Activated T-helper 1 cell treated with anti-CD3 and anti-CD28 coated beads, Interleukin-2, amount 50 U/mL, for 16 hours (primary cell): Measurements from ENCODE around the gene RAB40C.
"Not testable (repeated sequence)": the region's sequence is repeated elsewhere in the genome, so short reads cannot be mapped to it uniquely, and the experiment has no call there.

ENCODE experiments used
- DNase-seq, 2 donors: peaks; one replicate each; pipeline ENCODE4 v3.0.0-alpha.2; 2020; ENCODE audit warnings: low read depth in 1 of 2, low spot score in 1 of 2

Gene RAB40C

DNA sequence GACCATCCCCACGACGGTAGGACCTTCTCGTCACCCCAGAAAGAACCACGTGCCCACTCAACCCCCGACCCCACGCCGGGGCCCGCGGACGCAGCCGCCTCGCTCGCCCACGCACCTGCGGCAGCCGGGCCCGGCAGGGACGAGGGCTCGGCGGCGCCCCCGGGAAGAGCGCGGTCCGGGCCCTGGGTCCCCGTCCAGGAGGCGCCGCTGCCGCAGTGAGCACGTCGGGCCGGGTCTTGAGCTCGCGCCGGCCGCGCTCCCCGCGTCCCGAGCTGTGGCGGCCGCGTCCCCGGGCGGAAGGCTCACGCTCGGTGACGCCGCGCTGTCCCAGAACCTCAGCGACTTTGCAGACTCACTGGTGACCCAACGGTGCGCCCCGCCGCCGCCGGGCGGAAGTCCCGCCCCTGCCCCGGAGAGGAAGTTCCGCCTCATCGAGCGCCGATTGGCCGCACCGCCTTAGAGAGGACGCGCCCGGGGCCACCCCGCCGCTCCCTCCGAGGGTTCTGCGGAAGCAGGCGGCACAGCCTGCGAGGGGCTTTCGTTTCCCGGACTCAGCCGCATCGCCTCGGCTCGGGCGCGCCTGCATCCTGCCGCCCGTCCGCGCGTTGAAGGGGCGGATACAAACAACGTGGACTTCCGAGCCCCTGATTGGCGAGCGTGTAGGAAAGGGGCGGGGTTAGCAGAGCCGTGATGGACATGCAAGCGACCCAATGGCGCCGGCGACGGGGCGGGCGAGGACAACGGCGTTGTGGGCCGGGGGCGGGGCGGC is 793 bp upstream of the RAB40C start:
- DNase-seq: peak; percentile 95 to 97

DNA sequence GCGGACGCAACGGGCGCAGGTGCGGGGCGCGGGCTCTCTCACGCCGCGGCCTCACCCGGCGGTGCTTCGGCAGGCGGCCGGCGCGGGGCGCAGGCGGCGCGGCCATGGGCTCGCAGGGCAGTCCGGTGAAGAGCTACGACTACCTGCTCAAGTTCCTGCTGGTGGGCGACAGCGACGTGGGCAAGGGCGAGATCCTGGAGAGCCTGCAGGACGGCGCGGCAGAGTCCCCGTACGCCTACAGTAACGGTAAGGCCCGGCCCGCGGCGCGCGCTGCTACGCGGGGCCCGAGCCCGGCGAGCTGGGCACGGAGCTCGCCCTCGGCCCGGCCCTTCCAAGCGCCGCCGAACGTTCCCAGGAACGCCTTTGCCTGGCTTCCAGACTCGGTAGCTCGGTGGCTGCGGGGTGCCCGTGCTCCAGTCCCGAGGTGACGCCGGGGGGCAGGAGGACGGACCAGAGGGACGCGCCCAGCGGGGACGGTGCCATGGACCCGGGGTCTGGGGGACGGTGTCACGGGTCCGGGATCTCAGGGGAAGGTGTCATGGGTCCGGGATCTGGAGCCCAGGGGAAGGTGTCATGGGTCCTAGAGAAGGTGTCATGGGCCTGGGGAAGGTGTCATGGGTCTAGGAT is 435 bp downstream of the RAB40C start:
- no peak for DNase-seq

- no peak for DNase-seq
These were observed 942 bp downstream of the RAB40C start for GRCh38 chr16:590815-591200.

- DNase-seq: no peak
These were observed 1.4 kb downstream of the RAB40C start for GRCh38 chr16:591231-591630.

- no peak for DNase-seq
These were observed 2.1 kb downstream of the RAB40C start for GRCh38 chr16:591892-592517.

DNA sequence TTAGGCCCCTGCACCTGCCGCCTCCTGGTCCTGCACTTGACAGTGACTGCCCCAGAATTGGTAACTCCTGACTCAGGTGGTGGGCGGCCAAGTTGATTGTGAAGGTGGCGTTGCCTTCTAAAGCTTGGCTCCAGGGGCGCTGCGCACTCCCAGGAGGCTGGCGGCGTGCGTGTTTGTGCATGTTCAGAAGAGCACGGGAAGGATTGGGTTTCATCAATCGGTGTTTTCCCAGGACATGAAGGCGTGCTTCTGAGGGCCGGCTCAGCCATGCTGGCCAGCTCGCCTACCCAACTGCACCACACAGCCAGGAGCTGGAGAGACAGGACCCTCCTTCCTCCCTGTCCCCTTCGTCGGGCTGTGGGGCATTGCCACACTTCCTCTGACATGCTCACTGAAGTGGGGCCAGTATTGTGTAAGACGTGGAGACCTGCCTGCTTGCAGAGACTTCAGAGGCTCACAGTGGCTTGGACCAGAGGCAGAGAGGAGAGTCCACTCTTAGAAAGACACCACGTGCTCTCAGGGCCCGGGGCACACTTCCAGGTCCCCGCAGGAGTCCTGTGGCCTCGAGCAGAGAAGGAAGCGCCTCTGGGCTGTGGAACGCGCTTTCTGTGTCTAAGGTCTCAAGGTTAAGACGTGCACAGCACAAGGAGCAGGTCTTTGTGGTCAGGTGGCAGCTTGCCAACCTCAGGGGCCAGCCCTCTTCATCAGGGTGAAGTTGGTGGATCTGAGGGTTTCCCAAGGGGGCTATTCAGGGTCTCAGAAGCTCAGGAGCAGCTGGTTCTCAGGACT is 2.8 kb downstream of the RAB40C start:
- DNase-seq: no peak

- no peak for DNase-seq
These were observed 3.5 kb downstream of the RAB40C start for GRCh38 chr16:593406-593805.

GRCh38 chr16:593807-594206 is 3.9 kb downstream of the RAB40C start:
- no peak for DNase-seq

GRCh38 chr16:595094-595528 is 5.2 kb downstream of the RAB40C start:
- DNase-seq: no peak

- DNase-seq: no peak
These were observed 6.3 kb downstream of the RAB40C start for GRCh38 chr16:595942-596735.

- DNase-seq: no peak
These were observed 6.8 kb downstream of the RAB40C start for GRCh38 chr16:596736-597060.

GRCh38 chr16:597655-598054 is 7.8 kb downstream of the RAB40C start:
- DNase-seq: not testable (repeated sequence)

DNA sequence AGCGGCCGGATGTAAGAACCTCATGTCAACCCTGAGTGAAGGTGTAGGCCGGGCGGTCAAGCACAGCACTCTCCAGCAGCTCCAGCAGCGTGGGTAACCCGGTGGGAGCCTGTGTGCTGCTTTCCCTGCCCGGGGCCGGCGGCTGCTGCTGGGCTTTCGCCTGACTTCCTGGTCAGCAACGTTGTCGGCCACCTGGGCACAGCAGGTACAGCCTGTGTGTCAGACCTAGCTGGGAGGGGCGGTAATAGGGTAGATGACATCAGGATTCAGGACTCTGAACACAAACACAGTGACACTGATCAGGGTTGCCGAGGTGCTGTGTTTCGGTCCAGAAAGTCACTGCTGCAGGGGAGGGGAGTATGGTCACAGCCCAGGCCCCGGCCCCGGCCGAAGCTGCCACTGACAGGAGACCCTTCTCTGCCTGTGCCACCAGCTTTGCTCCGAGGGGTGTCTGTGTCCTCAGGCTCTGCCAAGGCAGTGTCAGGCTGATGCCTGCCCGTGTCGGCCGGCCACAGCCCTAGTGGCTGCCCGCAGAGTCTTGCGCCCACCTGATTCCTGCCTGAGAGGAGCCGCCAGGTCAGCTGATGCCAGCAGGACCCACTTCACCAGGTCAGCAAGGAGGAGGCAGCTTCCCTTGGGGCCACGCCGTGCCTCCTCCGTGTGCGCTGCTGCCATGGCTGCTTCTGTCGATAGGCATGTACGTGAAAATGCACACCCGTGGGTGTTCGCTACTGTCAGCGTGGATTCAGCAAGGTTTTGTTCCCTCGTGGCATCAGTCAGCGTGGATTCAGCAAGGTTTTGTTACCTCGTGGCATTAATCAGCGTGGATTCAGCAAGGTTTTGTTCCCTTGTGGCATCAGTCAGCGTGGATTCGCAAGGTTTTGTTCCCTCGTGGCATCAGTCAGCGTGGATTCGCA is 9.2 kb downstream of the RAB40C start:
- no peak for DNase-seq

GRCh38 chr16:600781-601180 is 10.9 kb downstream of the RAB40C start:
- no peak for DNase-seq

GRCh38 chr16:603933-604332 is 14.1 kb downstream of the RAB40C start:
- DNase-seq: no peak

- no peak for DNase-seq
These were observed 16.9 kb downstream of the RAB40C start for GRCh38 chr16:606656-607307.

DNA sequence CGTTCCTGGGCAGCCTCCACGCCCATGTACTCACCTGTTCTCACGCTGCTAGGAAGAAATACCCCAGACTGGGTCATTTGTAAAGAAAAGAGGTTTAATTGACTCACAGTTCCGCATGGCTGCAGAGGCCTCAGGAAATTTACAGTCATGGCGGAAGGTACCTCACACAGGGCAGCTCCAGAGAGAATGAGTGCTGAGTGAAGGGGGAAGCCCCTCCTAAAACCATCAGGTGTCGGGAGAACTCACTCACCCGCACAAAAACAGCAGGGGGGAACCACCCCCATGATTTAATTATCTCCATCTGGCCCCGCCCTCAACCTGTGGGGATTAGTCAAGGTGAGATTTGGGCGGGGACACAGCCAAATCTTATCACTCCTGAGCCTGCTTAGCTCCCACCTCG is 18.2 kb downstream of the RAB40C start:
- DNase-seq: no peak

GRCh38 chr16:609316-609715 is 19.4 kb downstream of the RAB40C start:
- DNase-seq: no peak

DNA sequence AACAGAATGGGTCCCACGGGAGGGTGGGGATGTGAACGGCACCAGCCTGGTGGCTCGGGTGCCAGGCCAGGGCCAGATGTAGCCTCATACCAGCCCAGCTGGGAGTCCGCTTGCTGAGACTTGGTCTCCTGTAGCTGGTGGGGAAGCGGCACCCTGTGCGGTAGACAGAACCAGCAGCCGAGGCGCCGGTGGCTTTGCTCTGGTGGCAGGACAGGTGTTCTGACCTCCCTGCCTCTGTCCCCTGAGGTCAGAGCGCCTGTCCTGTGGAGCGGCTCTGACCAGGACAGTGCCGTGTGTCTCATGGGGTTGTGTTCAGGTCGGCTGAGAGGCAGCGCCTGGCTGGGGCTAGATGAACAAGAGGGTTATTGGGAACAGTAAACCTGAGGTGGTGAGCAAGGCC is 20.1 kb downstream of the RAB40C start:
- DNase-seq: no peak
